ENCODE results near the gene GRM8.

DNA sequence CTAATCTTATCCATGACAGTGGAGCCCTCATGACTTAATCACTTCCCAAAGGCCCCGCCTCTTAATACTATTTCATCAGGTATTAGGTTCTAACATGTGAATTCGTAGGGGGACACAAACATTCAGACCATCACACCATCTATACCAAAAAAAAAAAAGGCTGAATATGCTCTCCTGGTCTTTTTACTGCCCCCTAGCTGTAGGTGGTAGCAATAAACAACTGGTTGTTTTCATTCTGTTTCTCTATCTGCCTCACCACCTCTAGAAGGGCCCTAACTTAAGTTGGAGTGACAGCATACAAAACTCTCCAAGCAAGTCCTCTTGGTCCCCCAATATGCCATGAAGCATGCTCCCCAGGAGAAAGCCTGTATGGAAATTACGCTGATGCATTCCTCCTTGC is 94.1 kb downstream of the GRM8 start:
- TF ChIP-seq ZNF274 (IDR thresholded peaks at IDR 0.05; ENCODE audit: low read depth, low read length): no peak
- TF ChIP-seq YY1 (IDR thresholded peaks at IDR 0.05; ENCODE audit: insufficient read depth, insufficient read length): no peak
